Measurements from ENCODE around the gene TLN1.

The TLN1 gene

DNA sequence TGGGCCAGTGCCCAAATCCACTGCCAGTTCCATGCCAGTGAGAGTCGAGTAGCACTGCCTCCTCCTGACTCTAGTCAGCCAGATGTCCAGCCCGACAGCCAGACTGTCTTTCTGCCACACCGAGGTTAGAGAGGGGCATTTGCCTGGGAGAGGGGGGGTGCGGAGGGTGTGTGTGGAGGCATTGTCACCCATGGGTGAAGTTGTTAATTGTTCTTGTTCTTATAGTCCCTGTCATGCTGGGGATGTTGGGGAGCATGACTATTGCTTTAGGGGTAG lies 18.2 kb upstream of the TLN1 start:
- DNase-seq (ENCODE audit: low read depth): no peak

DNA sequence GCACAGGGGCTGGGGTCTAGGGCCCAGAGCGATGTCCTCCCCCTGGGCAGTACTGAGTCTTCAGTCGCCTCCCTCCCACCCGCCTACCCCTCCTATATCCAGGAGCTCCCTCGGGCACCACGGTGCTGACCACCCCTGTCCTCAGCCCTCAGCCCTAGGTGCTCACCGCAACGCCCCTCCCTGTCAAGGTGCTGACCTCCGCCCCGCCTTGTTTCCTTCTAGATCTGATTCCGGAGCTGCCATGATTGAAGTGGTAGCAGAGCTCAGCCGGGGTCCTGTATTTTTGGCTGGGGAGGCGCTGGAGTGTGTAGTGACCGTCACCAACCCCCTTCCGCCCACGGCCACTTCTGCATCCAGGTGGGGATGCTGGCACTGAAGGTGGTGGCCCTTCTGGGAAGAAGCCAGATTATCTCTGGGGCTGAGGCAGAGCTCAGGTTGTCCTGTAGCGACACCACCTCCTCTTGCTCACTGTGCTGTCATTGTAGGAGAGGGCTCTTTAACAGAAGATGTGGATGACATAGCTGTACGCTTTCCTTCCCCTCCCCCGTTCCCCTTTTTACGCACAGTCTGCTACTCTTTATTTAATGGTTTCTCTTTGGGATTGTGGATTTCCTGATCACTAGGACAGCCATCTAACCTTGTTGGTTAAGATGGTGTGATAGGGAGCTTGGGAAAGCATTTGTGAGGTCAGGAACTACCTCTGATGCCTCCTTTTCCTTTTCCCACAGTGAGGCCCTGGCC lies 17.7 kb upstream of the TLN1 start:
- DNase-seq (ENCODE audit: low read depth): no peak

DNA sequence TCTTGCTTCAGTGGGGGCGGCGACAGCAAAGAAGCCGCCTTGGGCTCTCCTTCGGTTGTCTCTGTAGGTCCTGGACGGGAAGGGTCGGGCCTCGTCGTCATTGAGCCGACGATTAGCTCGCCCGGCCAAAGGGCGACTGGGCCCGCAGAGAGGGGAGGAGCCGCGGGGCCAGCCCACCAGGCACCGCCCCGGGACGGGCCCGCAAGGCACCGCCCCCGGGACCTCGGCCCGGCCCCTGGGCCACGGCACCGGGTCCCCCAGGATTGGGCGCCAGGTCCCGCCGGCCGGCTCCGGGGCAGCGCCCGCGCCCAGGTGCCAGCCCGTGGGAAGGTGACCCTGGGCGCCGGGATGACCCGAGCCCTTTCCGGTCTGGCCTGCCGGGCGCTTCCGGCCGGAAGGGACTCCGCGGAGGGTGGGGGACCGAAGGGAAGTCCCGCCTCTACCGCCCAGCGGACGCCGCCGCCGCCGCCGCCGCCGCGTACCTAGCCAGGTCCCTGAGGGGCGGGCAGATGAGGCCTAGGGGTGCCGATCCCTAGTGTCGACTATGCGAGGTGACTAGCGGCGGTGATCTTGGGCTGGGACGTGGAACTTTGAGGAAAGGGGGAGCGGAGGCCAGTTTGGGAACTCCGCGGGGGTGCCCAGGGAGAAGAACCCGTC lies 17.0 kb upstream of the TLN1 start, which contains the start of the genes GBA2 and RGP1:
GBA2 (minus strand) TSS at position 371 of the 657 bp plus-strand sequence. CDS start 524 bp downstream, outside the sequence.
RGP1 (plus strand) TSS at position 430 of the 657 bp plus-strand sequence. CDS start 469 bp downstream, outside the sequence.
- no peak for DNase-seq (ENCODE audit: low read depth)

DNA sequence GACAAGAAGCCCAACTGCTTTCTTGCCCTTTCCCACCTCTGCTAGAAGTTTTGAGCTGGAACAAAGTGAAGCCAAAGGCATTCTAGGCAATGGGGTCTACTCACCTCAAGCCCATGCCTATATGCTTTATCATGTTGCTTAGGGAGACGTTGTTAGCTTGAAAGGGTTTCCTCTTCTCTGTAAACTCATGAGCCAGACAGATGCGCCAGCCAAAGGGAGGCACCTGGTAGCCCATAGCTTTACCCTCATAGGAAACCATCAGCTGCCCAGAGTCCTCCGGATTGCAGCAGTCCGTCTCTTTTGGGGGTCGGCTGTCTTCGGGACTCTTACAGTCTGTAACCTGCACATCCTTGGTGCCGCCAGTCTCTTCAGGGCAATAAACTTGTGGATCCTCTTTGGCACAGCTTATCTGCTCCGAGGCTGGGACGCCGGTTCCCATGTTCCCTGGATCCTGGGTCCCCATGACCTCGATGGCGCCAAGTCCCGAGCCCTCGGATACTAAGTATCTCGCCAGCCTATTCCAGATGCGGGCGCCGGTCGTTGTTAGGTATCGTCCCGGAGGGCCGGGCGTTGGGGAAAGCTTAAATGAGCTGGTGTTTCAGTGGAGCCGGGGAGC lies 16.4 kb upstream of the TLN1 start:
- DNase-seq (ENCODE audit: low read depth): no peak

DNA sequence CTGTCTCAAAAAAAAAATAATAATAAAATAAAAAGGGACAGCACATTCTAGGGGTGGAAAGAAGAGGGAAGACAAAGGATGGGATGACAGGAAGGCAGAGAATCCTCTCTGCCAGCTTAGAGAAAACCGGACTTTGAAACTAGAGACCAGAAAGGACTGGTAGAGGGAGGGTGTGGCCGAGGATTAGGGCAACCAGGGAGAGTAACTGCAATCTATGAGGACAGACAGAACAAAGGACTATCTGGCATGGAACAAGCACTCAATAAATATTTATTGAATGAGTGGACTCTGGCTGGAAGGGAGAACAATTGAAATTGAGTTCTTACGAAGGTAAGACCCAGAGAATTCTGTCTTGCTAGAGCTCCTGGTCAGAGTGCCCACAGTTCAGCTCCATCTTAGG lies 14.6 kb upstream of the TLN1 start:
- no peak for DNase-seq (ENCODE audit: low read depth)

DNA sequence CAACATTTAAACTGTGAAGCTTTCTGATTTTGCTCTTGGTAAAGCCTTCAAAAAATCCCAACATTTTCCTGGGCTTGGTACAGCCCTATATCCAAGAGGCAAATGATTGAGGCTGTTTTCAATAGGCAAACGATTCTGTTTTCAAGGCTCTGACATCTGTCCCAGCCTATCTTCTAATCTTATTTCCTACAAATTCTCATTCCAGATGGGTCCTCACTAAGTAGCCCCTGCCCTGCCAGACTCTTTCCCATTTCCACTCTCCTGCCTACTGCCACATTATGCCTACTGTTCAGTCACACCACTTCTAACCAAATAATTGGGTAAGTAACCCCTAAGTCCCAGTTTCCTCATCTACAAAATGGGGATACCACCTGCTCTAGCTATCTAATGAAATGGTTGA lies 13.6 kb upstream of the TLN1 start:
- DNase-seq (ENCODE audit: low read depth): no peak

DNA sequence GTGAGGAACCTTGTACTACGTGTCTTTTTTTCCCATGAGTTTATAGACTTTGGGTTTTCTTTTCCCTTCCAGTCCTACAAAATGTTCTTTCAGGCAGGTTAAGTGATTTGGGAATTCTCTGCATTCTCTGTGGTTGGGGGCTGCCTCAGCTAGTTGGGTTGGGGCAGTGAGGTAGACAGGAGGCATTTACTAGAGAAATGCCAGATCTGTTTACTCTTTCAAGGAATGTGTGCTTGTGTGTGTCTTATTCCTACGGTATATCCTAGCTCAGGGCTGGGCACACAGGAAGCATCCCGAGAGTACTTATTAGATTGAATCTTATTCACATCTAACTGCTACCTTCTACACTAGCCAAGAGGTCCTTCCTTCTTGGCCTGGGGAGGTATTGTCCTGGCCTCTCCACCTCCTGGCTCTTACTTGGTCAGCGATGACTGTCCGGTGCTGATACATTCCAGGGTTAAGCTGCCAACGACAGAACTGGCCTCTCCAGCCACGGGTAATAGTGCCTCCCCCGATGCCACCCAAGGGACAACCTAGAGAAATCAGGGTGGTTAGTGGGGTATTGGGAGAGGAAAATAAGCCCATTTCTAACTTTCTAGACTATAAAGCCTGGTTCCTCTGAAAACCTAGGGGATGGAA lies 12.0 kb upstream of the TLN1 start:
- DNase-seq (ENCODE audit: low read depth): no peak

DNA sequence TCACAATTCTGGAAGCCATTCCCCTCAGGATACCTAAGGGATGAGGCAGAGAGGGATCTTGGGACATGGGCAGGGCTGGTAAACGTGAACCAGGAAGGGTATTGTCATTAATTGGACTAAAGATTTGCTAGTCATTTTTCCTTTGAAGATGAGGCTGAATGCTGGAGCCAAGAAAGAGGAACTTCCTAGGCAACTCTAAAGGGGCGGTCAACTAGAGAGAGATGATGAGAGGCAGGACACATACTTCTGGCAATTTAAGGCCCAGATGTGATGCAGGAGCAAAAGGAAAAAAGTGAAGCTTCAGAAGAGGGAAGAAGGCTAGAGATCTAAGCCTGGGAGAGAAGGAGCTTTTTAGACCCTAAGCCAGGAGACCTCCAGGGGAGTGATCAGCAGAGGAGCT lies 11.5 kb upstream of the TLN1 start:
- DNase-seq (ENCODE audit: low read depth): no peak

DNA sequence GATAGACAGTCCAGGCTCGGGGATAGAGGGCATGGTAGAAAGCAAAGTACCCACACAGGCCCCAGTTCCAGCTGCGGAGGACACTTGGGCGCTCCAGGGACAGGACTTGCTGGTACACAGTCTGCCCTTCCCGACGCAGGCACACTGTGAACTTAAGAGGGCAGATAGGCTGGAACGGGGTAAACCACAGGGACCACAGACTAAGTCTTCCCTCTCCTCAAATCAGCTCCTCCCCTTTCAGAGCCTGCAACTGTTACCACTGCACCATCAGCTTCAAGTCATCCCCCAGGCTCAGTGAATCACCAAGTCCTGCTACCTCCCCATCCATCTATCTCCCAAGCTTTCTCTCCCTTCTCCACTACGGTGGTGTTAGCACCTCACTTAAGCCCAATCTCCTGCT lies 9.7 kb upstream of the TLN1 start:
- no peak for DNase-seq (ENCODE audit: low read depth)

DNA sequence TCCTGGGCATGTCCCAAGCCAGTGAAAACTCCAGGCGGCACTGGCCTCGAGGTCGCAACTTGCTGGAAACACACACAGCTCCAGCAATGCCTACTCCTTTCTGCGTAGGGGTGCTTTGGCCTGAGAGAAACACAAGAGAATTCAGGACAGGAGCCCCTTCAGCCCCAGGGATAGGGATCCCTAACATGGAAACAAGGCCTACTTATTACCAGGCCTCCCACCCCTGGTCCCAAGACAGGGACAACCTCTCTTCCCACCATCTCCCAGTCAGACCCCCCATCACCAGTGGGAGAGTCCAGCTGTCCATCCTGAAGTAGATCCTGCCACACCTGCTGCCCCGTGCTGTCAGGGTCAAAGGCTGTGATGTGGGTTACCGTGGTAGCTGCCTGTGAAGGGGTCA lies 8.2 kb upstream of the TLN1 start:
- DNase-seq (ENCODE audit: low read depth): no peak

DNA sequence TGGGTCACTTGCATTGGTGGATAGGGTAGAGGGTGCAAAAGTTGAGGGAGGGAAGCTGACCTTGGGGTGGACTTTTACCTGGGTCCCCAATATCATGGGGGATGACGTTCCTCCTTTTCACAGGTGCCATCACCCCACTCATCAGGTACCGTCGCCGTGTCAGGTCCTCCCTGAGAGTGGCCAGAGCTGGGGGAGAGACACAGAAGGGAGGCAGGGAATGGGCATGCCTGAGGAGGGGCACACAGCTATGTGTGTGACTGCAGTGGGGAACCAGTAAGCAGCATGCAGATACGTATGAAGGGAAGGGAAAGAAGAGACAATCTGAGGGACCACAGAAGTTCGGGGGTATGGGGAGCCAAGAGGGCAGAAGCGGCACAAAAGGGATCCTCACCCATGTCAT lies 6.9 kb upstream of the TLN1 start:
- no peak for DNase-seq (ENCODE audit: low read depth)

DNA sequence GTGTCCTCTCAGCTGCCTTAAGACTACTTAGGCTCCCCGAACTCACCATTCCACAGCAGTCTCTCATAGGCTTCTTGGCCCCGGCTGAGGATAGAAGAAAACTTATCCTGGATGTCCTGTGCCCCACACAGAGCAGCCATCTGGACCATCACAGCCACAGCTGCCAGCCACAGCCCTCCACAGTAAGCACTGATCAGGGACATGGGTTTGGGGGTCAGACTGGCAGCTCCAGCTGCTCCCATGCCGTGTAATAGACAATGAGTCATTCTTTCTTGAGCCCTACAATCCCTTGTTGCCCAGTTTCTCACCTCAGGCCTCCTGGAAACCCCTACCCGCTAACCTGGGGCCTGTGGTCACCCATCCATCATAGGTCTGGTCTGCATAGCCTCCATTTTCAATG lies 6.2 kb upstream of the TLN1 start:
- DNase-seq (ENCODE audit: low read depth): no peak

DNA sequence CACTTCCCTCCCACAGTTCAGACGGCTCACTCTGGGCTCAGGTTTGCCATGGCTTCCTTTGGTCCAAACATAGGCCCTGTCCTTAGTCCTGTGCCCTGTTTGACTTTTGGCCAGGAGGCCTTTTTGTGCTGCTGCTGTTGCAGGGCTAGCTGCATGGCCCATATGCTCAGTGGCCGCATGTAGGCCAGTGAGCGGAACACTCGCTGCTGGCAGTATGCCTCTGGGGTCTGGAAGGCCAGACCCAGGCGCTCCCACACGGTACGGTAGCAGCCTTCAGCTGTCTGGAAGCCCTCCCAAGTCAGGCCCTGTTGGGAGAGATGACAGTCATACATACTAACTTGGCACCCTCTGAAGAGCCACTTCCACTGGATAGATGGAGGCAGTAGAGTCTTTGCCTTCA lies 5.1 kb upstream of the TLN1 start:
- no peak for DNase-seq (ENCODE audit: low read depth)

DNA sequence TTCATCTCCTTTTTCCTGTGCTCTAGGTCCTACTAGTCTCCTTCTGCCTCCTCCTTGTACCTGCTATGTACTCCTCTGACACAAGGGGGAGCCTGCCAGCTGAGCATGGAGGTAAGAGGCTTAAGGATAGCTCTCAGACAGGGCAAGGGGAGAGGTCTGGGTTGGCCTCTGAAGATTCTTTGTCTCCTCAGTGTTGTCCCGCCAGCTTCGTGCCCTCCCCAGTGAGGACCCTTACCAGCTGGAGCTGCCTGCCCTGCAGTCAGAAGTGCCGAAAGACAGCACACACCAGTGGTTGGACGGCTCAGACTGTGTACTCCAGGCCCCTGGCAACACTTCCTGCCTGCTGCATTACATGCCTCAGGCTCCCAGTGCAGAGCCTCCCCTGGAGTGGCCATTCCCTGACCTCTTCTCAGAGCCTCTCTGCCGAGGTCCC lies 4.2 kb upstream of the TLN1 start:
- peak; percentile 59 for DNase-seq (ENCODE audit: low read depth)

DNA sequence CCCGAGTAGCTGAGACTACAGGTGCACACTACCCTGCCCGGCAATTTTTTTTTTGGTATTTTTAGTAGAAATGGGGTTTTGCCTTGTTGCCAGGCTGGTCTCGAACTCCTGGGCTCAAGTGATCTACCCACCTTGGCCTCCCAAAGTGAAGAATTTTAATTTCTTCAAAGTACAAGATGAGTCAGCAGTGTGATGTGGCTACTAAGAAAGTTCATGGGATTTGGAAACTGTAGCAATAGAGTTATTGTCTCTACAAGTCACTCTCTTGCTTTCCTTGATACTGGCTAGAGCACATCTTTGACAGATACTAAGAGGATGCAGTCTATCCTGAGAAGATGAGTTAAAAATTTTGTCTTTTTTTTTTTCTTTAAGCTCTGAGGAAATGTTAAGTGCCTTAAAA lies 2.1 kb upstream of the TLN1 start:
- DNase-seq (ENCODE audit: low read depth): no peak

DNA sequence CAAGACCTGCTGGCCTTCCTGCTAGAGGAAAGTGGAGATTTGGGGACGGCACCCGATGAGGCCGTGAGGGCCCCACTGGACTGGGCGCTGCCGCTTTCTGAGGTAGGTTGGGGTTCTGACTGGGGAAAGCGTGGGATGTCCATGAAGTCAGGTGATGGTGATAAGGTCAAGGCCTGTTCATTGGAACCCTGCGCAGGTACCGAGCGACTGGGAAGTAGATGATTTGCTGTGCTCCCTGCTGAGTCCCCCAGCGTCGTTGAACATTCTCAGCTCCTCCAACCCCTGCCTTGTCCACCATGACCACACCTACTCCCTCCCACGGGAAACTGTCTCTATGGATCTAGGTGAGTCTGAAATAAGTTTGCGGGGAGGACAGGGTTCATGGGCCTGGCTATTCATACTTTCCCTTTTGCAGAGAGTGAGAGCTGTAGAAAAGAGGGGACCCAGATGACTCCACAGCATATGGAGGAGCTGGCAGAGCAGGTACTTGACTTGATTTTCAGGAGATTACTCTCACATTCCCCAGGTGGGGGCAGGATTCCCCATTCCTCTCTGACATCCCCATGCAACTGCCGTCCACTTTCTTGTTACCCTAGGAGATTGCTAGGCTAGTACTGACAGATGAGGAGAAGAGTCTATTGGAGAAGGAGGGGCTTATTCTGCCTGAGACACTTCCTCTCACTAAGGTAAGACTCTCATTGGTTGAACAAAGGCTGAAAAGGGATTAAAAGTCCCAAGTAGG lies 976 bp upstream of the TLN1 start:
- DNase-seq (ENCODE audit: low read depth): no peak

DNA sequence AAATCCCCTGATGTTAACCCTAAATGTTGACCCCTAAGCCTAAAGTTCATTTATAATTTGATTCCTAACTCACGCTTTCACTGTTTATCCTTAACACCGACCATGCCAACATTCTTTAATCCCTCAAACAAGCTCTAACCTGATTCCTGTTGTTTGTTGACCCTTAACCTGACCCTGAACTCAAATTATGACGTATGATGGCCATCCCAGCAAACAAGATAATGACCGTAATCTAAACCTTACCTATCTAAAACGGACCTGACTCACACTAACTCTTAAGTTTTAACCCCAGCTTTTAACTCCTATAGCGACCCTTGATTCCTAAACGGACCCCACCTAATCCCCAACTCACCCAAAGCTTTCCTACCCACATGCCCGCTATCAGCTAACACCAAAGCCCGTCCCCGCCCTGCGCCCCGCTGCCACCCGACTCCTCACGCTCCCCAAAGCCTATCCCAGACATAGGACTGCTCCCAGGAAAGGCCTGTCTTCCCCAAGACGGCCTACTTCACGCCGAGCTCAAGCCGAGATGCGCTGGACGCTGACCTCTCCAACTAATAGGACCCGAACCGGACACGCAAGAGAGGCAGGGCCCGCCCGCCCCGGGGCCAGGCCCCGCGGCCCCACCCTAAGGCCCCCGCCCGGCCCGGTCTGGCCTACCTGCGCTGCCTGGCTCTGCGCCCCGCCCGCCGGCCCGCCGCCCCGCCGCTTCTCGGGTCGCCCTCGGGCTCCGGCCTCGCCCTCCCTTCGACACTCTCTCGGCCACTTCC lies 395 bp downstream of the TLN1 start:
- DNase-seq (ENCODE audit: low read depth): no peak

DNA sequence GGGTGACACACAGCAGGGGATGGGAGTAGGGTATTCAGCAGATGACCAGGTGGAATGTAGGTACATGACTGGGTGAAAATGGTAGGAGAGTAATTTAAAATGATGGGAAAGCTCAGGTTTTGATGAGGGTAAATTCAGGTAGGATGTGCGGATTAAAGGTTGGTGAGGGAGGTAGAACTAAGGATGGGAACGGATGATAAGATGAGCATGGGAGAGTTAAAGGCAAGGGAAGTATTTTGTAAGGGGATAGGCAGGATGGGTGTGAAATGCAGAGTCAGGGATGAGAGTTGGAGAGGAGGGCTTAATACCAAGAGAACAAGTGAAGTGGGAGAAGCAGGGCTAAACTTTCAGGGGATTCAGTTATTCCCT lies 1.5 kb downstream of the TLN1 start:
- no peak for DNase-seq (ENCODE audit: low read depth)

DNA sequence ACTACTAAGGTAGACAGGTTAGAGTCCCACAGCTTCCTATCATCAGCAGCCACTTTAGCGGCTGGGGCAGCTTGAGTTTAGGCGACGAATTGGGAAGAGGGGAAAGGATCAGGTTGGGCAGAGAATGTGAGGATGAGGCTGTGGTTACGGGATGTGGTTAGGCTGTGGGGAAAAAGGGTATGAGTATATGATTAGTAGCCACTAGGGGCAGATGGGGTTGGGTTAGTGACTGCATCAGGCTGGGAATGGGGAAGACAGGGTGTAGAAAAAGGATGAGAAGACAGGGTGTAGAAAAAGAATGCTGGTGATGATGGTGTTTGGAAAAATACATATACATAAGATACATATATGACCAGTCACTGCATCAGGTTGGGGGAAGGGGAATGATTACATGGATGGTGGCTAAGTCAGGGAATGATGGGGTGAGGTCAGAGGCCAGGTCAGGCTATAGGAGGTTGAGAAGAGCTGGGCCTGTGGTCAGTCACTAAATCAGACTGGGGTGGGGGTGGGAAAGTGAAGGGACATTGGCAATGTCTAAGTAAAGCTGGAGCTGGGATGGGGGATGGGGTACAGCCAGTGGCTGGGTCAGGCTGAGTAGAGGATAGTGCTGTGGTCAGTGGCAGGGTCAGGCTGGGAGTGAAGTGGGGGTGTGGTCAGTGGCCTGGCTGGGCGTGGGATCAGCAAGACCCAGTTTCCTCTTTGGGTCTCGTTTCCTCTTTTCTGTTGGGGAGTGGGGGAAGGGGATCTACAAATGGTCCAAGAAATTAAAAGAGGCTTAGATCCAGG lies 2.1 kb downstream of the TLN1 start:
- peak; percentile 73 for DNase-seq (ENCODE audit: low read depth)

DNA sequence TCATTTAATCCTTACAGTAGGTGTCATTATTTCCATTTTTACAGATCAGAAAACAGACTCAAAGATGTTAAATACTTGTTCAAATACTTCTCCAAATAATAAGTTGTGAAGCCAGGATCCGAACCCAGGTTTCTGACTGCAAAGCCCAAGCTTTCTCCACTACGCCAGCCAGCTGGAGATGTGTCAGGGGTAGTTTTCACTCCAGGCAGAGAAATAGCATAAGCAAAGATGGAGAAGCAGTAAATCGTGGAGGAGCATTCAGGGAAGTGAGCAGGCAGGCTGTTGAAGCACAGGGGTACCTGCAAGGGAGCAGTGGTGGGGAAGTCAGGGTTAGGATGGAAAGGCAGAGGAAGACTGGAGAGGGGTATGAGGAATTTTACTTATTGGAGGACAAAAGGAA lies 2.9 kb downstream of the TLN1 start:
- no peak for DNase-seq (ENCODE audit: low read depth)
